ENCODE measurements around the gene BICRA.

DNA sequence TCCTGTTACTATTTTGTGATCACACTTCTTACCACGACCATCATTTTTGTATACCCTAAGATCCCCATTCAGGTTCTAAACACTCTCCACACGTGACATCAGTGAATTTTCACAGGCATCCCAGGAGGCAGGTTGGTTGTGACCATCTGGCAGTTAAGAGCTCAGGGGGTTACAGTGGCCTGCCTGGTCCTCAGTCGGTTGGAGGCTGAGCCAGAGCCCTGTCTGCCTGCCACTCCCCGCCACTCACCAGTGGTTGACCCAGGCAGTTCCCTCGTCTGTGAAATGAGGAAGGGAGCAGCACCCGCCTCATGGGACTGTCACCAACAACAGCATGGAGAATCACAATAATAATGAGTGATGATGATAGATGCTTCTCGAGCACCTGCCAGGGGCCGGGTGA is 67.9 kb downstream of the BICRA start:
- TF ChIP-seq, protein P1, sequence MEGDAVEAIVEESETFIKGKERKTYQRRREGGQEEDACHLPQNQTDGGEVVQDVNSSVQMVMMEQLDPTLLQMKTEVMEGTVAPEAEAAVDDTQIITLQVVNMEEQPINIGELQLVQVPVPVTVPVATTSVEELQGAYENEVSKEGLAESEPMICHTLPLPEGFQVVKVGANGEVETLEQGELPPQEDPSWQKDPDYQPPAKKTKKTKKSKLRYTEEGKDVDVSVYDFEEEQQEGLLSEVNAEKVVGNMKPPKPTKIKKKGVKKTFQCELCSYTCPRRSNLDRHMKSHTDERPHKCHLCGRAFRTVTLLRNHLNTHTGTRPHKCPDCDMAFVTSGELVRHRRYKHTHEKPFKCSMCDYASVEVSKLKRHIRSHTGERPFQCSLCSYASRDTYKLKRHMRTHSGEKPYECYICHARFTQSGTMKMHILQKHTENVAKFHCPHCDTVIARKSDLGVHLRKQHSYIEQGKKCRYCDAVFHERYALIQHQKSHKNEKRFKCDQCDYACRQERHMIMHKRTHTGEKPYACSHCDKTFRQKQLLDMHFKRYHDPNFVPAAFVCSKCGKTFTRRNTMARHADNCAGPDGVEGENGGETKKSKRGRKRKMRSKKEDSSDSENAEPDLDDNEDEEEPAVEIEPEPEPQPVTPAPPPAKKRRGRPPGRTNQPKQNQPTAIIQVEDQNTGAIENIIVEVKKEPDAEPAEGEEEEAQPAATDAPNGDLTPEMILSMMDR (IDR thresholded peaks at IDR 0.05), result no peak
- TF ChIP-seq POLR2A (IDR thresholded peaks at IDR 0.05) (no peak), POLR2AphosphoS5 (IDR thresholded peaks at IDR 0.05) (no peak), EP300 (IDR thresholded peaks at IDR 0.05) (no peak)
